GM12892 (cell line): ENCODE data around the gene CPED1.

Source experiments
- DNase-seq: peaks from one replicate; pipeline ENCODE4 v3.0.0; 2011; ENCODE audit not compliant: insufficient read length
- FAIRE-seq: peaks from 2 replicates; lab custom pipeline; 2011; peaks lifted over from hg19 to GRCh38; lab: Jason Lieb, UNC
- POLR2A ChIP-seq: IDR thresholded peaks from 2 replicates; pipeline ENCODE4 v1.6.1; 2011; ENCODE audit warnings: low read depth, low read length, control low read depth
- POLR2AphosphoS5 ChIP-seq: IDR thresholded peaks from 2 replicates; pipeline ENCODE4 v1.6.1; 2011; ENCODE audit warnings: low read depth, low read length, control low read depth
- TAF1 ChIP-seq: IDR thresholded peaks from 2 replicates; pipeline ENCODE4 v1.6.1; 2011; ENCODE audit warnings: low read depth, mild to moderate bottlenecking, control low read depth, low read length, borderline replicate concordance

CPED1 gene

GRCh38 chr7:121337398-121337797, 348.9 kb downstream of the CPED1 start:
- no peak for TF ChIP-seq POLR2AphosphoS5
- TF ChIP-seq TAF1 = no peak
- TF ChIP-seq POLR2A = no peak
- no peak for DNase-seq
- FAIRE-seq = no peak

- FAIRE-seq = no peak
- DNase-seq = no peak
- TF ChIP-seq TAF1 (no peak), POLR2A (no peak), POLR2AphosphoS5 (no peak)
Measured at GRCh38 chr7:121339082-121339481, 350.6 kb downstream of the CPED1 start.

- no peak for FAIRE-seq
- DNase-seq = no peak
- TF ChIP-seq POLR2AphosphoS5 (no peak), POLR2A (no peak), TAF1 (no peak)
Measured at GRCh38 chr7:121341933-121342332, 353.4 kb downstream of the CPED1 start.

GRCh38 chr7:121342631-121343030, 354.1 kb downstream of the CPED1 start:
- no peak for FAIRE-seq

GRCh38 chr7:121343302-121343701, 354.8 kb downstream of the CPED1 start:
- TF ChIP-seq POLR2AphosphoS5 (no peak), POLR2A (no peak), TAF1 (no peak)
- FAIRE-seq = no peak
- DNase-seq = no peak

More at GRCh38 chr7:121342631-121343030, 354.1 kb downstream of the CPED1 start:
- no peak for DNase-seq
- no peak for TF ChIP-seq POLR2A
- no peak for TF ChIP-seq TAF1
- no peak for TF ChIP-seq POLR2AphosphoS5

- no peak for FAIRE-seq
- DNase-seq = no peak
- TF ChIP-seq TAF1 = no peak
- TF ChIP-seq POLR2A = no peak
- no peak for TF ChIP-seq POLR2AphosphoS5
Measured at GRCh38 chr7:121344093-121344492, 355.6 kb downstream of the CPED1 start.

GRCh38 chr7:121344497-121344896, 356.0 kb downstream of the CPED1 start:
- DNase-seq (no peak), FAIRE-seq (no peak)
- TF ChIP-seq POLR2A (no peak), TAF1 (no peak)
